BE2C (cell line): ENCODE results near the gene RAD23B.

Experiments
- DNase-seq: peaks from one replicate; pipeline ENCODE4 v3.0.0-alpha.2; 2020
- H3K27me3 ChIP-seq: fragments of 250-450 bp; sonication (Bioruptor Pico); 2 replicates; pipeline ENCODE4 v1.5.1; 2020; ENCODE audit warnings: mild to moderate bottlenecking
- H3K36me3 ChIP-seq: fragments of 250-450 bp; sonication (Bioruptor Pico); 2 replicates; pipeline ENCODE4 v1.5.1; 2020; ENCODE audit warnings: mild to moderate bottlenecking
- H3K4me1 ChIP-seq: fragments of 250-450 bp; sonication (Bioruptor Pico); 2 replicates; pipeline ENCODE4 v1.5.1; 2020
- H3K4me3 ChIP-seq: 2 replicates; pipeline ENCODE4 v1.5.1; 2011; ENCODE audit warnings: low read depth, low read length
- H3K9me3 ChIP-seq: fragments of 250-450 bp; sonication (Bioruptor Pico); 2 replicates; pipeline ENCODE4 v1.5.1; 2020
- TF ChIP-seq, protein P1 (sequence below): IDR thresholded peaks from 2 replicates; pipeline ENCODE4 v1.5.1; 2012; ENCODE audit warnings: mild to moderate bottlenecking, low read depth, low read length

RAD23B gene

DNA sequence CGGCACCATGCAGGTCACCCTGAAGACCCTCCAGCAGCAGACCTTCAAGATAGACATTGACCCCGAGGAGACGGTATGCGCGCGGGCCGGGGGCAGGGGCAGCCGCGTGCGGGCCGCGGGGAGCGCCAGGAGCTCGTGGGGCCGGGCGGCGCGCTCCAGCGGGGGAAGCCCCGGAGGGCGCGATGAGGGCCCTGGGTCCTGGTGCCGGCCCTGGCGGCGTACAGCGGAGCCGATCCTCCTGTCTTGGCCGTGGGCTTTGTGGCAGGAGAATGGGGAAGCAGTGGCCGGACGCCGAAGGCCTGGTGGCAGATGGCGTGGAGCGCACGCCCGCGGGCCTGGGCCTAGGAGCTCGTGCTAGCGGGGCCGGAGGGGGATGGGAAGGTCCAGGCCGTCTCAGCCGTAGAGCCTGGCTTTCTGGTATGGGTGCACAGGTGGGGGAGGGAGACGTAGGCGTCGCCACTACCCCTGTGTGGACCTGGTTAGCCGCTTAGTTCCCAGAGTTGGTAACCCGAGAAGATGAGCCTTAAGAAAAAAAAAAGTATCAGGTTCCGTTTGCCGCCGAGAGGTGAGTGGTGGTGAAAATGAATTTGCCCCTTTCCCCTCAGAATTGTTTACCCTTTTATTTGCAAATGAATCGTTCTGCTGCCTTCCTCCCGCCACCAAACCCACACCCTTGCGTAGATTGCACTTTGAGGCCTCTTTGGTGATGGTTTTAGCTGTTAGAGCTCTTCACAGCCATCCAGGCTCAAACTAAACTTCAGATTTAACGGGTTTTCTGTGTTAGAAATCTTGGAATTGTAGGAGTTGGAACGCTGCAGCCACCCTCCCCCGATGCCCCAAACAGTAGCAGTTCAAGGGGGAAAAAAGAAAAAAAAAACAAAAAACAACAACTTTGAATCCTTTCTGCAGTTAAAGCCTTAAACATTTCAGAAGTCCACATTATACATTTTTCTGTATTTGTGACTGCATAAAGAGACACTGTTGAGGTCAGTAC, 841 bp downstream of the RAD23B start:
- Histone ChIP-seq H3K4me3 (peak overlapping the region; percentile 99), H3K36me3 (peaks cover 10% of the 10 kb centered on the region), H3K9me3 (no peaks in the 10 kb centered on the region), H3K4me1 (peaks cover 2% of the 10 kb centered on the region; the same call in 1 of the 2 replicates), H3K27me3 (no peaks in the 10 kb centered on the region)
- TF ChIP-seq, protein P1, sequence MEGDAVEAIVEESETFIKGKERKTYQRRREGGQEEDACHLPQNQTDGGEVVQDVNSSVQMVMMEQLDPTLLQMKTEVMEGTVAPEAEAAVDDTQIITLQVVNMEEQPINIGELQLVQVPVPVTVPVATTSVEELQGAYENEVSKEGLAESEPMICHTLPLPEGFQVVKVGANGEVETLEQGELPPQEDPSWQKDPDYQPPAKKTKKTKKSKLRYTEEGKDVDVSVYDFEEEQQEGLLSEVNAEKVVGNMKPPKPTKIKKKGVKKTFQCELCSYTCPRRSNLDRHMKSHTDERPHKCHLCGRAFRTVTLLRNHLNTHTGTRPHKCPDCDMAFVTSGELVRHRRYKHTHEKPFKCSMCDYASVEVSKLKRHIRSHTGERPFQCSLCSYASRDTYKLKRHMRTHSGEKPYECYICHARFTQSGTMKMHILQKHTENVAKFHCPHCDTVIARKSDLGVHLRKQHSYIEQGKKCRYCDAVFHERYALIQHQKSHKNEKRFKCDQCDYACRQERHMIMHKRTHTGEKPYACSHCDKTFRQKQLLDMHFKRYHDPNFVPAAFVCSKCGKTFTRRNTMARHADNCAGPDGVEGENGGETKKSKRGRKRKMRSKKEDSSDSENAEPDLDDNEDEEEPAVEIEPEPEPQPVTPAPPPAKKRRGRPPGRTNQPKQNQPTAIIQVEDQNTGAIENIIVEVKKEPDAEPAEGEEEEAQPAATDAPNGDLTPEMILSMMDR: no peak
- DNase-seq: peak; percentile 86

DNA sequence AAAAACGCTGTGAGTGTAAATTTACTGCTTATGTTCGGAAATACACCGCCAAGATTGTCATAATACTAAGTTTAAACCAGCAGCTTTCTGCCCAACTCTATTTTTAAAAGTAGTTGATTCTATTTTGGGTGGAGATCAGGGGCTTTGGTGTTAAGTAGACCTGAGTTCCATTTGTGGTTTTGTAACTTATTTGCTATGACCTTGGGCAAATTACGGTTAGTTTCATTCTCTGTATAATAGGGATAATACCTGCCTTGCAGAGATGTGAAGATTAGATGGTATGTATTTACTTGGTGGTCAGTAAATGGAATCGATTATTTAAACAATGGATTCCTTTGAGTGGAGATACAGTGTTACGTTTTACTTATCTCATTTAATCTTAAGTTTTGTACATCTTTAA, 1.6 kb downstream of the RAD23B start:
- DNase-seq: no peak
- TF ChIP-seq, protein P1: no peak
- Histone ChIP-seq H3K4me1 (peaks cover 2% of the 10 kb centered on the region; the same call in 1 of the 2 replicates), H3K27me3 (no peaks in the 10 kb centered on the region), H3K9me3 (no peaks in the 10 kb centered on the region), H3K4me3 (peak overlapping the region; percentile 99), H3K36me3 (peaks cover 11% of the 10 kb centered on the region)

DNA sequence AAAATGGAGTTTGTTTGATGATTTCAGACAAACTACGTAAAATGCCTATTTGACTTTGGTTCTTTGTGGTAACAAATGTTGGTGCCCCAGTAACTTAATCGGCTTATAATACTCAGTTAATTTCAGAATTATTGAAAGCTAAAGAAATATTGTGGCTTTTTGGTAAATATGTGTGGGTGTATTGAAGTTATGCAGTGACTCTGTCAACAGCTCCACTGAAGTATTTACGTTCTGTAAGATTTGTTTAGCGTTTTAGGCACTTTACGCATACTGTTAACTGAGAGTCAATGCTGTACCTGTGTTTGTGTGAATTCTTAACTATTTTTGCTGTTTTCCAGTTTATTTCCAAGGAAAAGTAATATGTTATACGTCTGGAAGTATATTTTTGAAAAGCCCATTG, 2.2 kb downstream of the RAD23B start:
- peaks cover 2% of the 10 kb centered on the region; the same call in 1 of the 2 replicates for H3K4me1 ChIP-seq

DNA sequence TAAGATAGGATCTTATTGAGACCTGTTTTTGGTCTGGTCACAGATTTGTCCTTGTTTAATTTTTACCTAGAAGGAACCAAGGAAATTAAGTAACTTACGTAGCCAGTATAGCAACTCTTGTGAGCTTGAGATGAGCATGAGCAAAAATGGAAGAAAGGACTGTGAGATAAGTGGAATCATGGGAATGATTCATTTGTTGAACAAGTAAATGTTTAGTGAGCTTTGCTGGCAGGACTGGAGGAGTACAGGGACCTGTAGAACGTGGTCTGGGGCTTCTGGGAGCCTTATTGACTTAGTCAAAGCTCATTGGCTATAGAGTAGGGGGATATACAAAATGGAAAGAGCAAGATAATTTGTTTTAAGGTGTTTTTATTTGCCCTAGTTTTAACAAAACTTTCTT, 3.0 kb downstream of the RAD23B start:
- Histone ChIP-seq H3K36me3 (peaks cover 20% of the 10 kb centered on the region), H3K27me3 (no peaks in the 10 kb centered on the region), H3K4me1 (peaks cover 2% of the 10 kb centered on the region; the same call in 1 of the 2 replicates), H3K9me3 (no peaks in the 10 kb centered on the region), H3K4me3 (peak overlapping the region; percentile 99)
- TF ChIP-seq, protein P1: no peak
- no peak for DNase-seq

More for the DNA sequence above, 2.2 kb downstream of the RAD23B start:
- Histone ChIP-seq H3K27me3 (no peaks in the 10 kb centered on the region), H3K36me3 (peaks cover 17% of the 10 kb centered on the region), H3K9me3 (no peaks in the 10 kb centered on the region), H3K4me3 (peak overlapping the region; percentile 99)
- DNase-seq: no peak
- TF ChIP-seq, protein P1: no peak

DNA sequence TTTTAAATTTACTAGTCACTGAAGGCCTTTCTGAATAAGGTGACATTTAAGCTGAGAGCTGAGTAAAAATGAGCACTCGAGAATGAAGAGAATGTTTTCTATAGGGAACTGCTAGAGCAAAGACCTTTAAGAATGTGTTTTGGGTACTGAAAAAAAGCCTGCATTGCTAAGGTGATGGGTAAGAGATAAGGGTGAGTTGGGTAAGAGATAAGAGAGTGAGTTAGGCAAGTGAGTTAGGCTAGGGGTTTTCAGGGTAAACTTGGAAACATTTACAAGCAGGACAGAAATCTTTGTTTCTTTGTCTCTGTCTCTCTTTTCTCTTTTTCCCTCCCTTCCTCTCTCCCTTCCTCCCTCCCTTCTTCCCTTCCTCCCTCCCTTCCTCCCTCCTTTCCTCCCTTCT, 5.6 kb downstream of the RAD23B start:
- no peak for DNase-seq
- no peaks in the 10 kb centered on the region; the same call in 1 of the 2 replicates for H3K4me1 ChIP-seq
- TF ChIP-seq, protein P1: no peak
- no peaks in the 10 kb centered on the region for H3K9me3 ChIP-seq
- H3K27me3 ChIP-seq: no peaks in the 10 kb centered on the region
- no peak overlapping the region for H3K4me3 ChIP-seq
- H3K36me3 ChIP-seq: peaks cover 15% of the 10 kb centered on the region

DNA sequence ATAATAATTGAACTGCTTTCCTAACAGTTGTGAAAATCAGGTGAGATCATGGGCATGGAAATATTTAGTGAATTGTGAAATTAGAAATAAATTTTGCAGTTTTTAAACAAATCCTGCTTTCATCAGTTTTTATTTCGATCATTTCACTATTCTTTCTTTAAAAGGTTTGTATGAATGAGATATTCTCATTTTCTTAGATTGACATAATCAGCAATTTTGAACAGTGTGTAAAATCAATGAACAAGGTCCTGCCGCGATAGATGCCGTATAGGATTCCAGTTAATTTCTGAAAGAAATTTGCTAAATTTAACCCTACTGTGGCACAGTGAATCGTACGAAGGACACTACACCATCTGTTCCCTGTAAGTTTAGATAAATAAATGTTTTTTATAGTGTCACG, 7.5 kb downstream of the RAD23B start:
- no peaks in the 10 kb centered on the region for H3K9me3 ChIP-seq
- TF ChIP-seq, protein P1: no peak
- no peaks in the 10 kb centered on the region for H3K27me3 ChIP-seq
- peaks cover 4% of the 10 kb centered on the region for H3K4me1 ChIP-seq
- no peak overlapping the region for H3K4me3 ChIP-seq
- peaks cover 13% of the 10 kb centered on the region for H3K36me3 ChIP-seq
- no peak for DNase-seq
